GF-D8 (cell line): ENCODE measurements around the gene POP4.
"Not testable (repeated sequence)": the region's sequence is repeated elsewhere in the genome, so short reads cannot be mapped to it uniquely, and the experiment has no call there.

Source experiments
- DNase-seq: peaks from one replicate; lab custom pipeline; 2025; lab: John Stamatoyannopoulos, UW

POP4 gene

GRCh38 chr19:29605653-29606419, at the start of gene POP4:
Gene POP4, plus strand, starts transcription at chr19:29606283. Its CDS starts 36 bp downstream, at chr19:29606319.
- peak; percentile 73 for DNase-seq

DNA sequence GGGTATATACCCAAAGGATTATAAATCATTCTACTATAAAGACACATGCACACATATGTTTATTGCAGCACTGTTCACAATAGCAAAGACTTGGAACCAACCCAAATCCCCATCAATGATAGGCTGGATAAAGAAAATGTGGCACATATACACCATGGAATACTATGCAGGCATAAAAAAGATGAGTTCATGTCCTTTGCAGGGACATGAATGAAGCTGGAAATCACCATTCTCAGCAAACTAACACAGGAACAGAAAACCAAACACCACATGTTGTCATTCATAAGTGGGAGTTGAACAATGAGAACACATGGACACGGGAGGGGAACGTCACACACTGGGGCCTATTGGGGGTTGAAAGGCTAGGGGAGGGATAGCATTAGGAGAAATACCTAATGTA, 47.0 kb upstream of the POP4 start:
- DNase-seq: not testable (repeated sequence)

DNA sequence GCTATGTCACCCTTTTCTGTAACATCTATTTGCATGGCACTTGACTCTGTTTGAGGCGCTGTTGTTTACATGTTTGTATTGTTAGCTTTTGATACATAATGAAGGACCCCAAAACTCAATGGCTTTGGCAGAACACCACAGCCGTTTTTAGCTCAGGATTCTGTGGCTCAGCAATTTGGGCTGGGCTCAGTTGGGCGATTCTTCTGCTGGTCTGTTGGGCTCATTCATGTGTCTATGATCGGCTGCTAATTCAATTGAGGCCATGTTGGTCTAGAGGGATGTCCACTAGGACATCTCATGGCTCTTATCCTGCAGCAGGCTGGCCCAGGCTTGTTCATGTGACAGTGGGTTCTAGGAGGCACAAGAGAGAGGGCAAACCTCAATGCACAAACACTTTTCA, 46.3 kb upstream of the POP4 start:
- DNase-seq: no peak

DNA sequence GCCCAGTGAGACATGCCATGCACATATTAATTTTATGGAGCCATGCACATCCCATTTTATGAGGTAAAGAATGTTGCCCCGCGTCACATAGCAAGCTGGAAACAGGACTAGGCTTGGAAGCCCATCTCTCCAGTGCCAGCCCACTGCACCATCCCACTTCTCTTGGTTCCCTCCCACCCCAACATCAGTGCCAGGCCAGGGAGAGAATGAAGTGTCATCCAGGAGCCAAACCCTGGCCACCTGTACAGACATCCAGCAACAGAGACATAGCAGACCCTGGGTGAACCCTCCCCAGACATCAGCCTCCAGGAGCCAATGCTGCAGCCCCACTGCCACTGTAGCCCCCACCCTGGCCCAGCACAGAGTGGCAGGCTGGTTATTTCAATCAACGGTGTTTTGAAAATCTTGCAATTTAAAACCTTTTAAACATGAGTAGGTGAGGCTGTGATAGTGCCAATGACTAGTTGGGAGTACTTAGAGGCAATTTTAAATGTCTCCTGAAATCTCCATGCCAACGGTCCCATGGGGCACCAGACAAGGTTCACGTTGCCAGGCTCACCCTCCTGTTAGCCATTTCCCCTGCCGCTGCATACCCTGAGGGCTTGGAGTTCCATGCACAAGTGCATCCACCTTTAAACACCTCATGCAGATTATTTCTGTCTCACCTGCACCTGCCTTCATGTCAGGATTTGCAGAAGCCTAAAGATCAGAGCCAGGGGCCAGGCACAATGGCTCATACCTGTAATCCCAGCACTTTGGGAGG, 45.6 kb upstream of the POP4 start:
- DNase-seq: no peak

DNA sequence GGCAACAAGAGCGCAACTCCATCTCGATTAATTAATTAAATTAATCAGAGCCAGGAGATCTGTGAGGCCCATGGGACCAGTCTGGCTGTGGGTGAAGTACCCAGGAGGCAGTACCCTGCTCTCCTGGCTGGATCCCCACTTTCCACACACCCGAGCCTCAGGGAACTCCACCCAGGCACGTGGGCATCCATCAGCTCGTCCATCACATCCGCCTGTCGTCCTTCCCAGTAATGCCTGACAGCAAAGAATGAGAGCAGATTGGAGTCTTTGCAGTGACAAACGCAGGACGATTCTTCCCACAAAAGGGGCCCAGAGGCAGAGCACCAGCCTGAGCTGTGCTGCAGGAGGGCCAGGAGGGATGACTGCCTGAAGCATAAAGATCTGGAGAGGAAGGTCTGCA, 44.5 kb upstream of the POP4 start:
- DNase-seq: no peak

- DNase-seq: no peak
Measured at GRCh38 chr19:29562299-29563297, 43.5 kb upstream of the POP4 start.

DNA sequence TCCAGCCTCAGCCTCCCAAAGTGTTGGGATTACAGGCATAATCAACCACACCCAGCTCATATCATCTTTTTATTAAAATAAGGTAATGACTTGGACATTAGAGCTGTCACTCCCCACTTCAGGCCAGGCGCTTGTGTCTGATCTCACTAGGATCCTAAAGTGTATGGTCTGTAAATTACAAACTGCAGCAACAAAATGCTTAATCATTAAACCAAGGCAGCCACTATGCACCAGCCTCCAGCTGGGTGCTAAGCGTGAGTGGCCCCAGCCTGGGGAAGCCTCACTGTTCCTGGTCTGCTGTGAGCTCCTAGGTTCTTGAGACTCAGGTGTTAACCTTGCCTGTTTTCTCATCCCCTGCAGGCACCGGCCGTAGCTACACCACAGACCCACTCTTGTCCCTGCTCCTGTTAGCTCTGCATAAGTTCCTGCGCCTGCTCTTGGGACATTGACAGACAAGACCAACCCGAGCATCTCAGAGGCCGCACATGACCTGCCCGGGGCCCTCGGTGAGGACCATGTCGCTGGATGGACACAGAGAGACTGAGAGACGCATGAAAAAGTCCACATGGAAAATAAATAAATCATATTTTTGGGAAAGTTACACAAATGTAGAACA, 42.5 kb upstream of the POP4 start:
- no peak for DNase-seq

GRCh38 chr19:29564574-29565005, 41.5 kb upstream of the POP4 start:
- DNase-seq: no peak

DNA sequence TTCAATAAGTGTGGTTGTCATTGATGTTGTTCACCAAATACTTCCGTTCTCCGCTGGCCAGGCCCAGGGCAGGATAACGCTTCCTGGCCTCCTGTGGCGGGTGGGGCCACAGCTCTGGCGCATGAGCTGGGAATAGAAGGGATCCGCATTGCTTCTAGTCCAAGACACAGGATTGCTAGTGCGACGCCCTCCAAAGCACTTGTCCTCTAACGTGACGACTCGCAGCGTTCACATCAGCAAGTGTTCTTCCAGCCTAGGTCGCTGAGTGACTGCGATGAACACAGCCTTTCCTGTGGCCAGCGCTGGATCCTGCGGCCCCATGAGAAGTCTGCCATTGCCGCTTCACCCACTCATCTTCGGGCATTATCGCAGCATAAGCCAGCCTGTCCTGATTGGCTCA, 40.9 kb upstream of the POP4 start:
- DNase-seq: no peak

DNA sequence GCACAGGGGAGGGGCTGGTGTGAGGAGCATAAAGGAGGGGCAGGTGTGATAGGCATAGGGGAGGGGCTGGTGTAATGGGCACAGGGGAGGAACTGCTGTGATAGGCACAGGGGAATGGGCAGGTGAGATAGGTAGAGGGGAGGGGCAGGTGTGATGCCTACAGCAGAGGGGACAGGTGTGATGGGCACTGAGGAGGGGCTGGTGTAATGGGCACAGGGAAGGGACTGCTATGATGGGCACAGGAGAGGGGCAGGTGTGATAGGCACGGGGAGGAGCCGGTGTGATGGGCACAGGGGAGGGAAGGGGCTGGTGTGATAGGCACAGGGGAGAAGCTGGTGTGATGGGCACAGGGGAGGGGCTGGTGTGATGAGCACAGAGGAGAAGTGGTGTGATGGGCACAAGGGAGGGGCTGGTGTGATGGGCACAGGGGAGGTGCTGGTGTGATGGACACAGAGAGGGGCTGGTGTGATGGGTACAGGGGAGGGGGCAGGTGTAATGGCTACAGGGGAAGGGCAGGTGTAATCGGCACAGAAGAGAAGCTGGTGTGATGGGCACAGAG, 39.5 kb upstream of the POP4 start:
- no peak for DNase-seq

- no peak for DNase-seq
Measured at GRCh38 chr19:29567366-29567915, 38.6 kb upstream of the POP4 start.

- no peak for DNase-seq
Measured at GRCh38 chr19:29568036-29569025, 37.8 kb upstream of the POP4 start.

DNA sequence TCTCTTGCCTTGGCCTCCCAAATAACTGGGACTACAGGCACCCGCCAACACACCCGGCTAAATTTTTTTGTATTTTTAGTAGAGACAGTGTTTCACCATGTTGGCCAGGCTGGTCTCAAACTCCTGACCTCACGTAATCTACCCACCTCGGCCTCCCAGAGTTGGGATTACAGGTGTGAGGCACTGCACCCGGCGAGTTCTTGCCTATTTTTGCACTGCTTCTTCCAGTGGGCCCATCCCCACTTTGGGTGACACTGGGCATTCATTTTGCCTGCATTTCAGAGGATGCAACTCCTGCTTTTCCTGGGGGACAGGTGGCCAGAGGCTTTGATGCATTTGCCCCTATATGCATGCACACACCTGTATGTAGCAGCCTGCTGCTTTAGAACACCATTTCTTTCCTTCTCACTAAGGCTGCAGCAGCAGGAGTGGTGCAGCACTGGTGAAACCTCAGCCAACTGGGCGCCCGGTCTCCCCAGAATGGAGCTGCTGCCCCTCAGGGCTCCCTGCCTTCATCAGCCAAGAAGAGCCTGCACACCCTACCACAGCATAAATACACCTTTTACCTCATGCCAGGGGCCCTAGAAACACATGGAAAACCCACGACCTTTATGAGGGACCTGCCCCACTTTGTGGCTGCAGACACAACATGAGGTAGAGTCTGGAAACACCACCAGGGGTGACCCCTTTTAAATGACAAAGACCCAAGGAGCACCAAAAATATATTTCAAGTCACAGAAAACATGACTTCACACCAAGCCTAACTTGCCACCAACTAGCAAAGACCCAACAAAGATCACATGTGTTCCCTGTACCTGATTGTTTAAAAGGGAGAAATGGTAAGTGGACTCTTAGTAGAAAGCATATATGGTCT, 36.8 kb upstream of the POP4 start:
- DNase-seq: no peak

GRCh38 chr19:29571181-29571580, 34.9 kb upstream of the POP4 start:
- no peak for DNase-seq

GRCh38 chr19:29573486-29573885, 32.6 kb upstream of the POP4 start:
- no peak for DNase-seq

DNA sequence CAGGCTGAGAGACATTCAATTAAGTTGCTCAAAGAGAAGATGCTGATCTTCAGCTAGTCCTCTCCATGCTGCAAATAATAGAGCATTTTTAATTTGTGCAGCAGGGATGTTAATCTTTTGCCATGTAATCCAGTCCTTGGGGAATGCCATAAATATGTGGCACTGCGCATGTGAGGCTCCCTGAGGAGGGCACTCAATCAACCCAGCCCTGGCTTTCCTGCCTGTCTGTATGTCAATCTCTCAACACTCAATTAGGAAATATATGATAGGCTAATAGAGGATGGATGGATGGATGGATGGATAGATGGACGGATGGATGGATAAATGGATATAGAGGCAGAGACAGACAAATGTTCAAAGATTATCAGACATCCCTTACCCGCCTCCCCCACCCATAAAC, 31.6 kb upstream of the POP4 start:
- DNase-seq: no peak

GRCh38 chr19:29576046-29576606, 30.0 kb upstream of the POP4 start:
- no peak for DNase-seq
